ENCODE data around the gene PLXNA4. TPM values are rescaled to one million over a fixed set of nuclear protein-coding genes. Genes with fewer than 3 reads are reported as not detected.

The PLXNA4 gene
- total RNA-seq, 1 experiment from 2014 or later = 0.81 TPM

- peaks cover 3% of the 10 kb centered on the region; the same call in 1 of the 2 replicates for H3K4me1 Mint-ChIP-seq
- POLR2A ChIA-PET = no interaction called here
- no peak overlapping the region for H3K4me3 Mint-ChIP-seq
- no peaks in the 10 kb centered on the region for H3K36me3 Mint-ChIP-seq
- H3K9me3 Mint-ChIP-seq = no peaks in the 10 kb centered on the region
- no peak overlapping the region for H3K27ac Mint-ChIP-seq
- H3K27me3 Mint-ChIP-seq (ENCODE audit: low read depth) = peaks cover 3% of the 10 kb centered on the region; the same call in 1 of the 2 replicates
- no peak for DNase-seq (ENCODE audit: low spot score)
- no peak for ATAC-seq
- TF ChIP-seq, protein P1, sequence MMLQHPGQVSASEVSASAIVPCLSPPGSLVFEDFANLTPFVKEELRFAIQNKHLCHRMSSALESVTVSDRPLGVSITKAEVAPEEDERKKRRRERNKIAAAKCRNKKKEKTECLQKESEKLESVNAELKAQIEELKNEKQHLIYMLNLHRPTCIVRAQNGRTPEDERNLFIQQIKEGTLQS (CRISPR knock-in tag; conservative IDR thresholded peaks at IDR 0.05) = no peak
- TF ChIP-seq GABPB1 (CRISPR knock-in tag; IDR thresholded peaks at IDR 0.05) (no peak), ZSCAN18 (CRISPR knock-in tag; IDR thresholded peaks at IDR 0.05) (no peak), ZNF416 (CRISPR knock-in tag; IDR thresholded peaks at IDR 0.05) (no peak), CREB1 (CRISPR knock-in tag; IDR thresholded peaks at IDR 0.05) (no peak), ZNF396 (CRISPR knock-in tag; IDR thresholded peaks at IDR 0.05; ENCODE audit: borderline replicate concordance) (no peak), ZNF219 (CRISPR knock-in tag; IDR thresholded peaks at IDR 0.05; ENCODE audit: borderline replicate concordance) (no peak), NR2C2 (CRISPR knock-in tag; IDR thresholded peaks at IDR 0.05) (no peak), JUN (CRISPR knock-in tag; IDR thresholded peaks at IDR 0.05) (no peak), TP53 (CRISPR knock-in tag; IDR thresholded peaks at IDR 0.05) (no peak), SOX15 (CRISPR knock-in tag; IDR thresholded peaks at IDR 0.05) (no peak), PRRX2 (CRISPR knock-in tag; IDR thresholded peaks at IDR 0.05) (no peak), ATF6 (CRISPR knock-in tag; IDR thresholded peaks at IDR 0.05) (no peak), PRDM15 (CRISPR knock-in tag; IDR thresholded peaks at IDR 0.05) (no peak), SMAD3 (CRISPR knock-in tag; IDR thresholded peaks at IDR 0.05; ENCODE audit: borderline replicate concordance) (no peak), EMX1 (CRISPR knock-in tag; IDR thresholded peaks at IDR 0.05) (no peak), SP1 (CRISPR knock-in tag; conservative IDR thresholded peaks at IDR 0.05) (no peak), ZBTB43 (CRISPR knock-in tag; IDR thresholded peaks at IDR 0.05) (no peak), STAT6 (CRISPR knock-in tag; conservative IDR thresholded peaks at IDR 0.05; ENCODE audit: low read depth) (no peak)
- TF ChIP-seq, protein P2, sequence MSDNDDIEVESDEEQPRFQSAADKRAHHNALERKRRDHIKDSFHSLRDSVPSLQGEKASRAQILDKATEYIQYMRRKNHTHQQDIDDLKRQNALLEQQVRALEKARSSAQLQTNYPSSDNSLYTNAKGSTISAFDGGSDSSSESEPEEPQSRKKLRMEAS (CRISPR knock-in tag; IDR thresholded peaks at IDR 0.05) = no peak
- CTCF ChIA-PET = interaction anchor here (0.9 kb wide), 1 partner anchor 193 kb away, joined by 4 read pairs; no protein-coding TSS in a partner anchor
Observed at GRCh38 chr7:132511387-132511786, 64.9 kb downstream of the PLXNA4 start.

Measured in WTC11 (cell line).